Measurements from ENCODE around the gene CACNA2D2.

The CACNA2D2 gene

DNA sequence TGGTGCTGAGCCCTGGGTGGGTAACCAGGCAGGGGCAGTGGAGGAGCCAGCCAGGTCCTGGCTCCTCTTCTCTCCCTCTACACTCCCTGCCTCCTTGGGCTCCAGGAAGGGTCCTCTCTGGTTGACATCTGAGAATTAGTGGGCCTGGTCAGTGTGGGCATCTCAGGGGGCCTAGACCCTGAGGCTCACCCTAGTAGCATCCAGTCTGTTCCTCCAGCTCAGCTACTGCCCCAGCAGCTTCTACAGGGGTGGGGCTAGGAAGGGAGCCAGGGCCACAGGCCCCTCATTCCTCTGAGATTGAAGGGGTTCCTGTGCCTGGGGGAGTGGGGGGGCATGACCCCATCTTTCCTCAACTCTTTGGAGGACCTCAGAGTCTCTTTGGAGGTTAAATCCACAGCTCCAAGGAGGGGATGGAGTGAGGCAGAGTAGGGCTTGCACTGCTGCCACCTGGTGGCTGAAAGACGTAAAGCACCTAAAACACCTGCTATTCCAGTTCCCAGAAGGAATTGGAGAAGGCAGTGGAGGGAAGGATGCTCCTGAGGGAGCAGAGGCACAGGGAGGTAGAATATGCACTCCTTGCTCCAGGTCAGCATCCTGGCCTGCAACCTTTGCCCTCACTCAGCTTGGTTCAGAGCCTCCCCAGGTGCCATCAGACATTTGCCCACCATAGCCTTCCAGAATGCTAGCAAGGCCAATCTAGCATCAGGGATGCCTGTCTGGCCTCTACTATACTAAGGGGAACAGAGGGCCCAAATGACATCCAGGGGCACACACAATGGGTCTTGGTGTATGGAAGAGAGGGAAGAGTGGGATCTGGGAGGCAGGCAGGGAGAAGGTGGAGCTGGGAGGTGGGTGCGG is 39.0 kb upstream of the CACNA2D2 start:
- H3K36me3 ChIP-seq (ENCODE audit: low read length): no peaks in the 10 kb centered on the region
- no peaks in the 10 kb centered on the region for H3K27me3 ChIP-seq (ENCODE audit: low read length)
- H3F3A ChIP-seq (ENCODE audit: insufficient read depth): no peaks in the 10 kb centered on the region
- no peak overlapping the region for H3K9ac ChIP-seq (ENCODE audit: low read length)
- no peak overlapping the region for H3K27ac ChIP-seq (ENCODE audit: low read depth, low read length)
- TF ChIP-seq EZH2phosphoT487 (conservative IDR thresholded peaks at IDR 0.05; ENCODE audit: low read length): no peak
- TF ChIP-seq, protein P1, sequence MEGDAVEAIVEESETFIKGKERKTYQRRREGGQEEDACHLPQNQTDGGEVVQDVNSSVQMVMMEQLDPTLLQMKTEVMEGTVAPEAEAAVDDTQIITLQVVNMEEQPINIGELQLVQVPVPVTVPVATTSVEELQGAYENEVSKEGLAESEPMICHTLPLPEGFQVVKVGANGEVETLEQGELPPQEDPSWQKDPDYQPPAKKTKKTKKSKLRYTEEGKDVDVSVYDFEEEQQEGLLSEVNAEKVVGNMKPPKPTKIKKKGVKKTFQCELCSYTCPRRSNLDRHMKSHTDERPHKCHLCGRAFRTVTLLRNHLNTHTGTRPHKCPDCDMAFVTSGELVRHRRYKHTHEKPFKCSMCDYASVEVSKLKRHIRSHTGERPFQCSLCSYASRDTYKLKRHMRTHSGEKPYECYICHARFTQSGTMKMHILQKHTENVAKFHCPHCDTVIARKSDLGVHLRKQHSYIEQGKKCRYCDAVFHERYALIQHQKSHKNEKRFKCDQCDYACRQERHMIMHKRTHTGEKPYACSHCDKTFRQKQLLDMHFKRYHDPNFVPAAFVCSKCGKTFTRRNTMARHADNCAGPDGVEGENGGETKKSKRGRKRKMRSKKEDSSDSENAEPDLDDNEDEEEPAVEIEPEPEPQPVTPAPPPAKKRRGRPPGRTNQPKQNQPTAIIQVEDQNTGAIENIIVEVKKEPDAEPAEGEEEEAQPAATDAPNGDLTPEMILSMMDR (IDR thresholded peaks at IDR 0.05; ENCODE audit: insufficient read depth, low read length, poor library complexity, severe bottlenecking): peak; percentile 94
- H2AFZ ChIP-seq (ENCODE audit: low read depth, low read length, severe bottlenecking): no peak overlapping the region
- no peak overlapping the region for H3K4me2 ChIP-seq (ENCODE audit: low read depth, low read length, poor library complexity, severe bottlenecking)
- no peaks in the 10 kb centered on the region for H3K9me3 ChIP-seq (ENCODE audit: insufficient read depth, low read length)
- H4K20me1 ChIP-seq (ENCODE audit: low read depth, low read length): no peaks in the 10 kb centered on the region
- H3K9me2 ChIP-seq (replicated peaks; ENCODE audit: insufficient read depth, low read length): no peaks in the 10 kb centered on the region
- H3K4me3 ChIP-seq (ENCODE audit: insufficient read depth, low read length, poor library complexity, severe bottlenecking): no peak overlapping the region
- no peaks in the 10 kb centered on the region for H3K79me2 ChIP-seq (ENCODE audit: insufficient read depth, low read length)

DNA sequence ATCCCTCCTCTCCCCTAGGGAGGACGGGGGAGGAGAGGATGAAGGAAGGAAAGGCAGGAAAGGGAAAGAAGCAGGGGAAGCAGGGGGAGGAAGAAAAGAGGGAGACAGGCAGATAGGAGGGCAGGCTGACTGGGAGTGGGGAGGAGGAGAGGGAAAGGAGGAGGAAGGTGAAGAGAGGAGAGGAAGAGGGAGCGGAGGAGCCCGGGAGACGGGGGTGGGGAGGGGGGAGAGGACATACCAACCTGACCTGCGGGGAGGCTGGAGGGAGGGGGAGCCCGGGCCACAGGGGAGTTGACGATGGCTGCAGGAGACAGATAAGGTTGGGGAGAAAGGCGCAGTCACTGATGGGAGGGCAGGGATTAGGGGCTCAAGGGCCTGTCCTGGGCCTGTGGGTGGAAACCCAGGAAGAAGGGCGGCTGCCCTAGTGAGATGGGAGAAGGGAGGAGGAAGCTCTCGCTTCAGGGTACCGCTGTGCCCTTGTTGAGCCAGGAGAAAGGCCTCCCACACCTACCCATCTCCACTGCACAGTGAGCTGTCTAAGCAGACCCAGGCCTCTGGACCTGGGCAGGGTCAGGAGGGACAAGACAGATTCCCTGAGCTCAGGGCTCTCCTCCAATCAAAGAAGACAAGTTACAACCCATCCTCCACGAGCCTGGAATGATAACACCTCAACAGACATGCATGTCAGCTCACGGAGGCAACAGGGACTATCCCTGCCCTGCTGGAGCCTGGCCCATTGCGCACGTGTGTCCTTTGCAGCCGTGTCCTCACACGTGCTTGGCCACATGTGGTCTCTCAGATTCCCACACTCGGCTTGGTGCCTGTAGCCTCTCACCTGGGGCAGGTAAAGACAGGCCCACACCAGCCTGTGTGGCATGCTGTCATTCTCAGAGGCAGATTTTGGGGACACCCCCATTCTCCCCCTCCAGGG is 36.2 kb upstream of the CACNA2D2 start:
- no peak overlapping the region for H3K27ac ChIP-seq (ENCODE audit: low read depth, low read length)
- H3K36me3 ChIP-seq (ENCODE audit: low read length): no peaks in the 10 kb centered on the region
- H3K9me2 ChIP-seq (replicated peaks; ENCODE audit: insufficient read depth, low read length): no peaks in the 10 kb centered on the region
- no peak overlapping the region for H3K4me2 ChIP-seq (ENCODE audit: low read depth, low read length, poor library complexity, severe bottlenecking)
- H3K4me3 ChIP-seq (ENCODE audit: insufficient read depth, low read length, poor library complexity, severe bottlenecking): no peak overlapping the region
- no peaks in the 10 kb centered on the region for H3F3A ChIP-seq (ENCODE audit: insufficient read depth)
- no peaks in the 10 kb centered on the region for H3K9me3 ChIP-seq (ENCODE audit: insufficient read depth, low read length)
- H2AFZ ChIP-seq (ENCODE audit: low read depth, low read length, severe bottlenecking): no peak overlapping the region
- TF ChIP-seq, protein P1 (IDR thresholded peaks at IDR 0.05; ENCODE audit: insufficient read depth, low read length, poor library complexity, severe bottlenecking): no peak
- TF ChIP-seq EZH2phosphoT487 (conservative IDR thresholded peaks at IDR 0.05; ENCODE audit: low read length): no peak
- H3K79me2 ChIP-seq (ENCODE audit: insufficient read depth, low read length): no peaks in the 10 kb centered on the region
- no peaks in the 10 kb centered on the region for H4K20me1 ChIP-seq (ENCODE audit: low read depth, low read length)
- H3K27me3 ChIP-seq (ENCODE audit: low read length): no peaks in the 10 kb centered on the region
- no peak overlapping the region for H3K9ac ChIP-seq (ENCODE audit: low read length)

DNA sequence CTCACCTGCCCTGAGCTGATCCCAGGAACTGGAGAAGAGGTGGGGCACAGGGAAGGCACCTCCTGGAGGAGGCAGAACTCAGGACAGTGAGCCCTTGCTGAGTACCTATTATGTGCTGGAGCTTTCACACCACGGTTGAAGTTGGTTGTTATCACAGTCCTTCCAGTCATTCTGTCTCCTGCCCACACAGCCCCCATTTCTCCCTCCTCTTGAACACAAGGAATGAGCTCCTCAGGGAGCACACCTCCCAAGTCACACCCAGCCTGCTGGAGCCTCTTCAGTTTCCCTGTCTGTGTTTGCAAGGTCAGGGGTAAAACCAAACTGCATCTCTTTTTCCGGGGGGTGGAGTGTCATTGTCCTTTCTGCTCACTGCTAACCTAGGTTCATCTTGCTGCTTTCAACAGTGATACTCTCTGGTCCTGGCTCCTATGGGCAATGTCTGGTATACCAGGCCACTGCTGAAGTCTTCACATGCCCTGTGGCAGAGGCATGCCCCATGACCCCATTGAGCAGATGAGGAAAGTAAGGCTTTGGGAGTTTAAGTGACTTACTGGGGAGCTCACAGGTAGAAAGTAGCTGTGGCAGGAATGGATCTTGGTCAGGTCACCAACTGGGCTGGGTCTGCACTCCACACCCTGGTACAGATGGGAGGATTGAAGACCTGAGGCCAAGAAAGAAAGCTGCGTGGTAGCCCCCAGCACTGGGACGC is 34.1 kb upstream of the CACNA2D2 start:
- Histone ChIP-seq H3K27me3 (ENCODE audit: low read length) (no peaks in the 10 kb centered on the region), H2AFZ (ENCODE audit: low read depth, low read length, severe bottlenecking) (no peak overlapping the region)

More for the DNA sequence above, 34.1 kb upstream of the CACNA2D2 start:
- H3K27ac ChIP-seq (ENCODE audit: low read depth, low read length): no peak overlapping the region
- H3F3A ChIP-seq (ENCODE audit: insufficient read depth): no peaks in the 10 kb centered on the region
- H3K79me2 ChIP-seq (ENCODE audit: insufficient read depth, low read length): no peaks in the 10 kb centered on the region
- no peaks in the 10 kb centered on the region for H3K9me2 ChIP-seq (replicated peaks; ENCODE audit: insufficient read depth, low read length)
- no peak overlapping the region for H3K4me2 ChIP-seq (ENCODE audit: low read depth, low read length, poor library complexity, severe bottlenecking)
- no peak overlapping the region for H3K4me3 ChIP-seq (ENCODE audit: insufficient read depth, low read length, poor library complexity, severe bottlenecking)
- no peaks in the 10 kb centered on the region for H4K20me1 ChIP-seq (ENCODE audit: low read depth, low read length)
- no peak overlapping the region for H3K9ac ChIP-seq (ENCODE audit: low read length)
- no peaks in the 10 kb centered on the region for H3K36me3 ChIP-seq (ENCODE audit: low read length)
- TF ChIP-seq EZH2phosphoT487 (conservative IDR thresholded peaks at IDR 0.05; ENCODE audit: low read length): no peak
- TF ChIP-seq, protein P1 (IDR thresholded peaks at IDR 0.05; ENCODE audit: insufficient read depth, low read length, poor library complexity, severe bottlenecking): no peak
- no peaks in the 10 kb centered on the region for H3K9me3 ChIP-seq (ENCODE audit: insufficient read depth, low read length)

All from SU-DHL-6 (cell line).